Prostate gland (tissue), 2 donors: Measurements from ENCODE around the gene ZSWIM2.

ENCODE experiments used
- CTCF ChIP-seq, 4 experiments: fragments of 200-600 bp in 2 of 4; fragments of 450-650 bp in 2 of 4; sonication (generic) in 2 of 4; IDR thresholded peaks; 1 replicate in 3 of 4; 2 replicates in 1 of 4; pipeline ENCODE4 v1.5.1; 2016 to 2019; ENCODE audit warnings: antibody characterized with exemption in 4 of 4, mild to moderate bottlenecking in 2 of 4, moderate library complexity in 2 of 4
- POLR2A ChIP-seq: fragments of 450-650 bp; IDR thresholded peaks from one replicate; pipeline ENCODE4 v1.6.1; 2016; ENCODE audit warnings: antibody characterized with exemption, mild to moderate bottlenecking
- POLR2AphosphoS5 ChIP-seq: sonication (generic); formaldehyde crosslinking; IDR thresholded peaks from one replicate; pipeline ENCODE4 v1.6.1; 2017; ENCODE audit warnings: antibody characterized with exemption

GRCh38 chr2:186852508-186852907, 3.5 kb upstream of the ZSWIM2 start:
- TF ChIP-seq CTCF (IDR thresholded peaks at IDR 0.05) (no peak), POLR2A (no peak), POLR2AphosphoS5 (no peak)
